Right hindlimb (tissue), 1 donor: ENCODE data around the gene ATP5MC2.
"Not testable (repeated sequence)": the region's sequence is repeated elsewhere in the genome, so short reads cannot be mapped to it uniquely, and the experiment has no call there.

Experiments
- DNase-seq: peaks from one replicate; pipeline ENCODE4 v3.0.0-alpha.2; 2018

The ATP5MC2 gene

DNA sequence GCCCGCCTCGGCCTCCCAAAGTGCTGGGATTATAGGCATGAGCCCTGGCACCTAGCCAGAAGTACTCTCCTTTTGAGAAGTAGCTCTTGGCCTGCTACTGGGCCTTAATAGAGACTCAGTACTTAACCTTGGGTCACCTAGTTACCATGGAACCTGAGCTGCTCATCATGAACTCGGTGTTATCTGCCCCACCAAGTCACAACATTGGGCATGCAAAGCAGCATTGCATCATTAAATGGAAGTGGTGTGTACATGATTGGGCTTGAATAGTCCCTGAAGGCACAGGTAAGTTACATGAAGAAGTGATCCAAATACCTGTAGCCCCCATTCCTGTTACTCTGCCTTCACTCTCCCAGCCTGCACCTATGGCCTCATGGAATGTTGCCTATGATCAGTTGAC is 31.8 kb downstream of the ATP5MC2 start:
- no peak for DNase-seq

DNA sequence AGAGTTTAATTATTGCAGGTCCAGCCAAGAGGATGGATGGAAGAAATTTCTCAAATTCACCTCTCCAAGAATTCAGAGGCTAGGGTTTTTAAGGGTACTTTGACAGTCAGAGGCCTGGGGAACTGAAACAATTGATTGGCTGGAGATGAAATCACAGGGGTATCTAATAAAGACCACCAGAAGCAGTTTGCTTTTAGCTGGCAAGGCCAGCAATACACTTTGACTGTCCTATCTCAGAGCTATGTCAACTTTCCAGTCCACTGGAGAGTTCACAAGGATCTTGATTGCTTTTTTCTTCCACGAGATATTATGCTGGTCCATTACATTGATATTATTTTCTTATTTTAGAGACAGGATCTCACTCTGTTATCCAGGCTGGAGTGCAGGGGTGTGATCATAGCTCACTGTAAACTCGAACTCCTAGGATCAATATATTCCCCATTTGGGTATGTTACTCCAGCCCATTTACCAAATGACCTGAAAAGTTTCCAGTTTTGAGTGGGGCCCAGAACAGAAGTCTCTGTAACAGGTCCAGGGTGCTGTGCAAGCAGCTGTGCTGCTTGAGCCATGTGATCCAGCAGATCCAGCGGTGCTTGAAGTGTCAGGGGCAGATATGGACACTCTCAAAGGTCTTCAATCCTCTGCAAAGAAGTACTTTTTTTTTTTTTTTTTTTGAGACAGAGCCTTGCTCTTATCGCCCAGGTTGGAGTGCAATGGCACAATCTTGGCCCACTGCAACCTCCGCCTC is 32.5 kb downstream of the ATP5MC2 start:
- DNase-seq, result no peak

DNA sequence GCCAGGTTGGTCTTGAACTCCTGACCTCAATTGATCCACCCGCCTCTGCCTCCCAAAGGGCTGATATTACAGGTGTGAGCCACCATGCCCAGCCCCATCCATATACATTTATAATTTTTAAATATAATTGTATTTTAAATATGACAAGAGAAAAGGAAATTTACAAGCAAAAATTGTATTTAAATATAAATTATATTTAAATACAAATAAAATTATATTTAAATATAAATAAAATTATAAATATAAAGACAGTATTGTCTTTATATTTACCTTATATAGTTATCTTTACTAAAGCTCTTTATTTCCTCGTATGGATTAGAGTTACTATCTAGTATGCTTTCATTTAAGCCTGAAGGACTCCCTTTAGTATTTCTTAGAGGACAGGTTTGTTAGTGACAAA is 37.8 kb downstream of the ATP5MC2 start:
- no peak for DNase-seq

DNA sequence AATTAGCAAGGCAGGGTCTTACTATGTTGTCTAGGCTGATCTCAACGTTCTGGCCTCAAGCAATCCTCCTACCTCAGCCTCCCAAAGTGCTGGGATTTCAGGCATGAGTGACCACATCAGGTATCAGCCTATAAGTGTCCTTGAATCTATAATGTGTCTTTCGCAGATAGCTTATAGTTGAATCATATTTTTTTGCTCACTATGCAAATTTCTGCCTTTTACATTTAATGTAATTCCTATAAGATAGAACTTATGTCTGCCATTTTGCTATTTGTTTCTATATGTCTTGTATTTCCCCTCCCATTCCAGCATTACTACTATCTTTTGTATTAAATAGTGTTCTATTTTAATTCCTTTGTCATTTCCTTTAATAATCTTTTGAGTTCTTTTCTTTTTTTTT is 39.2 kb downstream of the ATP5MC2 start:
- no peak for DNase-seq

DNA sequence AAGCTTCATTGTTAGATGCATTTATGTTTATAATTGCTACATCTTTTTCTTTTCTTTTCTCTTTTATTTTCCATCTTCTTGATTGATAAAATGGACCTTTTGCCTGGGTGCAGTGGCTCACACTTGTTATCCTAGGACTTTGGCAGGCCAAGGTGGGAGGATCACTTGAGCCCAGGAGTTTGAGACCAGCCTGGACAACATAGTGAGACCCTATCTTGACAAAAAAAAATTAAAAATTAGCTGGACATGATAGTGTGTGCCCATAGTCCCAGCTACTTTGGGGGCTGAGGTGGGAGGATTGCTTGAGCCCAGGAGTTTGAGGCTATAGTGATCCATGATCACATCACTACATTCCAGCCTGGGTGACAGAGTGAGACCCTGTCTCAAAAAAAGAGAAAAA is 40.2 kb downstream of the ATP5MC2 start:
- not testable (repeated sequence) for DNase-seq

DNA sequence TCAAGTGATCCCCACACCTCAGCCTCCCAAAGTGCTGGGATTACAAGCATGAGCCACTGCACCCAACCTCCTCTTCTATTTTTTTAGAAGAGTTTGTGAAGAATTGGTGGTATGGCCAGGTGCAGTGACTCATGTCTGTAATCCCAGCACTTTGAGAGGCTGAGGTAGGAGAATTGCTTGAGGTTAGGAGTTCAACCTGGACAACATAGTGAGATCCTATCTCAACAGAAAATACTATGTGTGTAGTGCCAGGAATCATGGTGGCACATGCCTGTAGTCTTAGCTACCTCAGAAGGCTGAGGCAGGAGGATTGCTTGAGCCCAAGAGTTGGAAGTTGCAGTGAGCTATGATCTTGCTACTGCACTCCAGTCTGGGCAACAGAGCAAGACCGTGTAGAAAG is 44.2 kb downstream of the ATP5MC2 start:
- DNase-seq, result no peak

DNA sequence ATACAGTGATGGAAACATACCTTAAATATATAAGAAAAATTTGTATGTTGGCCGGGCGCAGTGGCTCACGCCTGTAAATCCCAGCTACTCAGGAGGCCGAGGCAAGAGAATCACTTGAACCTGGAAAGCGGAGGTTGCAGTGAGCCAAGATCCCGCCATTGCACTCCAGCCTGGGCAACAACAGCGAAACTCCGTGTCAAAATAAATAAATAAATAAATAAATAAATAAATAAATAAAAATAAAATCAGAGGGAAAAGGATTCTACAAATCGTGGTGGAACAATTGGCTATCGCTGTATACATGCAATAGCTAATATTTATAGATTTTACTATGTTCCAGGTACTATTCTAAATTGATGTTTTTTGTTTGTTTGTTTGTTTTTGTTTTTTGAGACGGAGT is 48.0 kb downstream of the ATP5MC2 start:
- DNase-seq, result no peak

DNA sequence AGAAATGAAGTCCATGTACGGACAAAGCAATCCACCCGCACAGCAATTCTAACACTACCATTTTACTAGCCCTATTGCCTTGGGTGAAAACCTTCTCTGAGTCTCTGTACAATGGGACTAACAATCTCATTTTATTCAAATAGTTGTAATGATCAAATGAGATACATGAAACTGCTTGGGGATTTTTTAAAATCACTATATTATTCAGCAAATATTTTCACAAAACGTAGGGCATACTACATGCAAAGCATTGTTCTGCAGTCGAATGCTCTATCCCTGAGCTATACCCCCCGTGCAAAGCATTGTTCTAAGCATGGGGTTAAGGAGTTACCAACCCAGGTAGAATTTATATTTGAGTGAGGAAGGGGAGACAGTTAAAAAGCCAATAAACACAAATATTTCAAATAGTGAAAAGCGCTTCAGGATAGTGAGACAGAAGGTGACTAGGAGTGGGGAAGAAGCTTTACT is 49.1 kb downstream of the ATP5MC2 start:
- DNase-seq, result no peak

DNA sequence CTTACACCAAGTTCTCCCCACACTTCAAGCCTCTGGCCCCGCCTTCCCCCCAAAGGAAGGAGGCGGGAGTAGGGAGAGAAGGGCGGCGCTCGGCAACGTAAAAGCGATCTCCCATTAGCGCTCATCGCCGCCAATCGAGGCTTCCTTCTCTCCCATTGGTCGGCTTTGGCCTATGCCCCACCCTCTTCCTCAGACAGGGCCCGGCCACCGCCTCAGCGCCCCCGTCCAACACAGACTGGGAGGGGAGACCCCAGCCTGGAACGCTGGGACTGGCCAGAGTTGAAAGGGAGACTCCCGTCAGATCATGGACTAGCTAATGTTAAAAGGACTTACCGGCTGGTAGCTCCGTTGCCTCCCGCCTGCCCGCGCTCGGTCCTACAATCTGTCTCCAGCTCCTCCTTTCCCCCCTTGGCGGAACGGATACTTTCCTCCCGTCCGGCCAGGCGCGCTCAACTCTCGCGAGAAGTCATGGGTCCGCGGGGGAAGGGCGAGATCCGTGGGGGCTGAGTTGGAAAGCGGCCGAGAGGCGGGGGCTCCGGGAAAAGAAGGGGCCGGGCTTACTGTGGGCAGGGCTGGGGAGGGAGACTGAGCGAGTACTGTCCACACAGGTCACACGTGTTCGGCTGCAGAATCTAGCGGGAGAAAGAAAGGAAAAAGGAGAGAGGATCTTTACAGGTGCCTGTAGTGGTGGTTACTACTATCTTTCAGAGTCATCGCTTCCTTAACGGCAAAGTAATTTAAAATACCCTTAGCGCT is 49.8 kb downstream of the ATP5MC2 start, which contains the start of gene ATF7:
Gene ATF7, minus strand, starts transcription at position 437 of the 756 bp plus-strand sequence. CDS start 25,382 bp downstream, outside the sequence.
- DNase-seq, result peak; percentile 99

DNA sequence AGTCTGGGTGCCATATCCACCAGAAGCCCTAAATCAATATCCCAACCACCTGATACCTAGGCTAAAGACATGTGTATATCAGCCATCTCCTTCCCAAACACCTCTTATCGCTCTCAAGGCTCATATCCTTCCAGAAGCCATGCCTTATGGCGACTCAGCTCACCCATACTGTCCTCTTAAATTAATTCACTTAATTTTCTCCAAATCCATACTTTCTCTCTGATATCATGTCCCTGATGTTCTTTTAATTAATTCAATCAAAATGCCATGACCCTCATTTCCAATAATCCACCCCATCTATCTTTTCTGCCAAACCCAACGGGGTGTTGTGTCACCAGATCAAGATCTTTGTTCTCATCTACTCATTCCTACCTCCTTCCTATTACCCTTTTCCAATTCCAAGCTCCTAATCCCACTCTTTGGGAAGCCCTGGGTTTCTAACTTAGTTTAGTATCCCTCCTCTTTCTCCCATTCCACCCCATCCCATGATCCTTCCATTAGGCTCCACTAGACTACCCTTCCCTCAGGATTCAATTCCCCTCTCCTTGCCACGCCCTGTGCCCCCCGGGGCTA is 50.4 kb downstream of the ATP5MC2 start:
- no peak for DNase-seq

DNA sequence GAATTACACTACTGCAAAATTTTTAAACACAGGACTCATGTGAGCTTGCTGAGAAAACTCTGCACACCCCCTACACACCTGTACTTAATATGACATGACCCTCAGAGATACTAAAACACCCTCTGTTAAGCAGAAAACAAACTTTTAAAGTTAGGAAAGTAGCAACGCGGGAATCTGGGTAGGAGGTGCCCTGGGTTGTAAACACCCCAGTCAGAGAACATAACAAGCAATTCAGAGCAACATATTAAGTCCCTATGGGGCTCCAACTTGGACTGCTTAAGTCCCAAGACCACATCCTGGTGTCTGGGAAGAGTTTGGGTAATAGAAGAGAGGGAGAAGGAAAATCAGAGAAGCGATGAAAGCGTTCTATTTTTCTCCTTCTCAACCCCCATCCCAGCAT is 50.9 kb downstream of the ATP5MC2 start:
- DNase-seq, result no peak

DNA sequence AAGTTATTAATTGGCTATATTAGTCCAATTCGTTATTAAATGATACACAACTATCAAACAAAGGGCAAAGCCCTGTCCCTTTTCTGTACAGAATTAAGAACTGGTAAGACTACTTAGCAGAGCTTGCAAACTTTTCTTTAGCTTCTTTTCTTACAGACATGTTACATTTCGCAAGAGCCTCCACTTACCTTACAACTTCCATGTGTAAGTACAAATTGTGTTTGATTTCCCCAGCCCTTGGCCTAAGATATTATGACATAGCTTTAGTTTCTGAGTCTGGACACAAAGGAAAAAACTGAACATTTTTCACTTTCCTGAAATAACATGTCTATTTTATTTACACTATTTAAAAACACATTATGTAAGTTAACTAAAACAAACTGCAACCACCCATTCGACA is 51.4 kb downstream of the ATP5MC2 start:
- DNase-seq, result no peak

DNA sequence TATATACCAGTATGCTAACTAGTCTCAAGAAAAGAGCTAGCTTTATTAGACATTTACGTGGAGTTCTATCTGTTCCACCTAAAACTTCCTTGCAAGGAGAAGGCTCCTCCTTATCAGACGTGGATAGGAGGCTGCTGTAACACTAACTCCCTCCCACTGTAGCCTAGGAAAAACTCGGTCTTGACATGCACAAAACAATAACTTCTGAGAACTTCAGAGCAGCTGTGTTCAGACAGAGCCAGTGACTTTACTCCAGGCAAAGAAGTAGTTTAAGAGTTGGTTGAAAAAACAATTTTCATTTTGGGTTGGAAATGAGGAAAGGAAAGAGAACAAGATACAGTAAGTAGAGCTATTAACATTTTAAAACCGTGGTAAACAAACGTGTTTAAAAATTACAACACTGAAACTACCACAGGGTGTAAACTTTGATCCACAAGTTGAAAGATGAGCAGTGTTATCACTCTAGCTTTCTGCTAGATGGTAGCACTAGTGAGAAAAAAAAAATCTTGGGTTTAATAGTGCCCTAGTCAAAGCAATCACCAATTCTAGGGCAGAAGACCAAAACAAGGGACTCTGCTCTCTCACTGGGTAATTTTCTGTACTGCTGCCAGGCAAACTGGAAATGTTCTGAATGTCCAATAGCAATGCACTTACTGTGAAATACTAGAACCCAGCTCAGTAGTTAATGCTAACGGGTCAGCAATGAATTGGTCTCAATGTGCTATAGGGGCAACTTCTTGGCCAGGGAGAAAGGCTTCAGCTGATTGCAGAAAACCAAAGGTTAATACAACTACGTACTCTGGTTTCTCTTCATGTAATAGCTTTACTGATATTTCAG is 52.1 kb downstream of the ATP5MC2 start:
- DNase-seq, result peak; percentile 36

DNA sequence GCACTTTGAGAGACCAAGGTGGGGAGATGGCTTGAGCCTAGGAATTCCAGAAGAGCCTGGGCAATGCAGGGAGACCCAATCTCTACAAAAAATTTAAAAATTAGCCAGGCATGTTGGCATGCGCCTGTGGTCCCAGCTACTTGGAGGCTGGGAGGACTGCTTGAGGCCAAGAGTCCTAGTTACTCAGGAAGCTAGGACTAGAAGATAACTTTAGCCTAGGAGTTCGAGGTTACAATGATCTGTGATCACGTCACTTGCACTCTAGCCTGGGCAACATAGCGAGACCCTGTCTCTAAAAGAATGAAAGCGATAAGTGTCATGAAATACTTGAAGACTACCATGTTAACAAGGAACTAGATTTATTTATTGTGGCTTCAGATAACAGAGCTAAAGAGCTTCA is 53.2 kb downstream of the ATP5MC2 start:
- DNase-seq, result no peak

DNA sequence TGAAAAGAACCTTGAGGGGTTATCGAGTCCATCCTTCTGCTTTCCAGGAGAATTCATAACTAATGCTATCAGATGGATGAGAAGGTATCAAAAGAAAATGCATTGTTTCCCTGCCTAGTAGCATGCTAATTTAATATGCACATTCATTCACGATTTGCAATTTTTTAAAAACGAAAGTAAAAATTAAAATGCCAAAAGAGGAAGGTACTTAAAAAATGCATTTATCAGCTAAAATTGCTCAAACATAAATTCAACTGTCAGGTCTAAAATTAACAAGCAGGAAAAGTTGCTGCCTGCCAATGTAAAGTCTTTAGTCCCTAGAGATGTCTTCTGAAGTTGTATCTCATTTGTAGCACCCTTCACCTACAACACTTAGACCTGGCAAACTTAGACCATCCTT is 57.6 kb downstream of the ATP5MC2 start:
- DNase-seq, result no peak

DNA sequence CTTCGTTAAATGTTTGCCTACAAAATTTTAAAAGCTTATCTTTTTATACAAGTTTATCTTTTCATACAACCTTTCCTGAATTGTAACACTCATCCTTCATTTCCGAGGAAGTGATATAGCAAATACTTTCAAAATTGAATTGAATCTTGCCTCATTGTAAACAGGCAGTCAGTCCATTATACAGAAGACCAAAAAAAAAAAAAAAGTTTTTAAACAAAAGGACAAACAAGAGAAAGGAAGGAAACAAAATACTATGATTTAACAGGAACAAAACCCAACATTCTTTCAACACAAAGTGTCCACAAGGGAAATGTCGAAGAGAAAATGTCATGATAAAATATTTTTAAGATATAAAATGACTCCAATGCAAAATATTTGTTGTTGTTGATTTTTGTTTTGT is 58.2 kb downstream of the ATP5MC2 start:
- no peak for DNase-seq

DNA sequence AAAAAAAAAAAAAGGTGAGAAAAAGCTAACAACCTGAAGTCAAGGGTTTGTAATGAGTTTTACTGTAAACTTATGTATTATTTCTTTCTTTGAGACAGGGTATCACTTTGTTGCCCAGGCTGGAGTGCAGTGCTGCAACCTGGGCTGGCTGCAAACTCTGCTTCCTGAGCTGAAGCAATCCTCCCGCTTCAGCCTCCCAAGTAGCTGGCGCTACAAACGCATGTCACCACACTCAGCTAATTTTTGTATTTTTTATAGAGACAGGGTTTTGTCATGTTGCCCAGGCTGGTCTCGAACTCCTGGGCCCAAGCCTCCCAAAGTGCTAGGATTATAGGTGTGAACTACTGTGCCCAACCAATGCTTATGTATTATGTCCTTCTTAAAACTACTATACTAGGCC is 58.9 kb downstream of the ATP5MC2 start:
- no peak for DNase-seq
